ENCODE results near the gene ENAM. TPM values are rescaled to one million over a fixed set of nuclear protein-coding genes. Genes with fewer than 3 reads are reported as not detected.

Gene ENAM, protein sequence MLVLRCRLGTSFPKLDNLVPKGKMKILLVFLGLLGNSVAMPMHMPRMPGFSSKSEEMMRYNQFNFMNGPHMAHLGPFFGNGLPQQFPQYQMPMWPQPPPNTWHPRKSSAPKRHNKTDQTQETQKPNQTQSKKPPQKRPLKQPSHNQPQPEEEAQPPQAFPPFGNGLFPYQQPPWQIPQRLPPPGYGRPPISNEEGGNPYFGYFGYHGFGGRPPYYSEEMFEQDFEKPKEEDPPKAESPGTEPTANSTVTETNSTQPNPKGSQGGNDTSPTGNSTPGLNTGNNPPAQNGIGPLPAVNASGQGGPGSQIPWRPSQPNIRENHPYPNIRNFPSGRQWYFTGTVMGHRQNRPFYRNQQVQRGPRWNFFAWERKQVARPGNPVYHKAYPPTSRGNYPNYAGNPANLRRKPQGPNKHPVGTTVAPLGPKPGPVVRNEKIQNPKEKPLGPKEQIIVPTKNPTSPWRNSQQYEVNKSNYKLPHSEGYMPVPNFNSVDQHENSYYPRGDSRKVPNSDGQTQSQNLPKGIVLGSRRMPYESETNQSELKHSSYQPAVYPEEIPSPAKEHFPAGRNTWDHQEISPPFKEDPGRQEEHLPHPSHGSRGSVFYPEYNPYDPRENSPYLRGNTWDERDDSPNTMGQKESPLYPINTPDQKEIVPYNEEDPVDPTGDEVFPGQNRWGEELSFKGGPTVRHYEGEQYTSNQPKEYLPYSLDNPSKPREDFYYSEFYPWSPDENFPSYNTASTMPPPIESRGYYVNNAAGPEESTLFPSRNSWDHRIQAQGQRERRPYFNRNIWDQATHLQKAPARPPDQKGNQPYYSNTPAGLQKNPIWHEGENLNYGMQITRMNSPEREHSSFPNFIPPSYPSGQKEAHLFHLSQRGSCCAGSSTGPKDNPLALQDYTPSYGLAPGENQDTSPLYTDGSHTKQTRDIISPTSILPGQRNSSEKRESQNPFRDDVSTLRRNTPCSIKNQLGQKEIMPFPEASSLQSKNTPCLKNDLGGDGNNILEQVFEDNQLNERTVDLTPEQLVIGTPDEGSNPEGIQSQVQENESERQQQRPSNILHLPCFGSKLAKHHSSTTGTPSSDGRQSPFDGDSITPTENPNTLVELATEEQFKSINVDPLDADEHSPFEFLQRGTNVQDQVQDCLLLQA
- total RNA-seq (2014; rRNA removed; shearing (Covaris generic); ENCODE audit: low replicate concordance) = not detected in 2 replicates

DNA sequence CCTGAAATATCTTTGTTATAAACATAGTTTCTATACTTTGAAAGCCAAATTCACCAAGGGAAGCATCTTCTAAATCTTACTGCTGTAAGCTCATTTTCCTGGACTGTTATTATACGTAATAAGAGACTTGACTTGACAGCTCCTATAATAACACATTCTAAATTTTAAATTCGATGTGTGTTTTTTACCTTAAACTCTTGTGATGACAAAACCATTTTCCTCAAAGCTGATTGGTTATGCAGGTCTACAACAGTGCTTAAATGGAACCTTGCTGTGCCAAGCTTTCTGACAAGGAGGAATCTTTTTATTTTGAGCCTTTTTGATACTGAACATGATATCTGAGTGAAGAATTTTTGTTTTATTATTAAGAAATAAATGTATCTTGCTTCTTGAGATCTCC is at the start of gene ENAM:
TSS of gene ENAM (plus strand) at position 301 of the 400 bp plus-strand sequence. CDS start 757 bp downstream, outside the sequence.
- no peaks in the 10 kb centered on the region for H3K27me3 ChIP-seq
- no peak for DNase-seq
- no peak within 1 kb of the TSS for H3K4me3 ChIP-seq

DNA sequence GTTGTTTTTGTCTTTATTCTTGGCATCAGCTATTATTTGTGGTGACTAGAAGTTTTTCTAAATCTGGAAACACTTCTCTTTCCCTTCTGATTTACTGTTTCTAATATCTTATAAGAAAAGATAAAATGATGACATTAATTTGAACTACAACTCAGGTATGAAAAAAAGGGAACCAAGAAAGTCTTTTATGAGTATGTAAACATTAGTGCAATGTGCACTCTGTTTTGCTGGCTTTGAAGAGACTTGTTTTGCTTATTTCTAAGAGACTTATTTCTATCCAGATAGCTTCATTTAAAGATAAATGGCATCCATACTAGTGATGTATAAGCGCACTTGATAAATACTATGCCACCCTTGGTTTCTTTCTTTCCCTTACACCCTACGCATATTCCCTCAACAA is 46.6 kb upstream of the ENAM start:
- no peaks in the 10 kb centered on the region for H3K36me3 ChIP-seq
- no peaks in the 10 kb centered on the region for H3K27me3 ChIP-seq
- DNase-seq = no peak
- no peak overlapping the region for H3K4me3 ChIP-seq
- no peaks in the 10 kb centered on the region for H3K9me3 ChIP-seq

More for the DNA sequence above, at the start of gene ENAM:
- no peaks in the 10 kb centered on the region for H3K9me3 ChIP-seq
- H3K36me3 ChIP-seq = no peaks in the 10 kb centered on the region

DNA sequence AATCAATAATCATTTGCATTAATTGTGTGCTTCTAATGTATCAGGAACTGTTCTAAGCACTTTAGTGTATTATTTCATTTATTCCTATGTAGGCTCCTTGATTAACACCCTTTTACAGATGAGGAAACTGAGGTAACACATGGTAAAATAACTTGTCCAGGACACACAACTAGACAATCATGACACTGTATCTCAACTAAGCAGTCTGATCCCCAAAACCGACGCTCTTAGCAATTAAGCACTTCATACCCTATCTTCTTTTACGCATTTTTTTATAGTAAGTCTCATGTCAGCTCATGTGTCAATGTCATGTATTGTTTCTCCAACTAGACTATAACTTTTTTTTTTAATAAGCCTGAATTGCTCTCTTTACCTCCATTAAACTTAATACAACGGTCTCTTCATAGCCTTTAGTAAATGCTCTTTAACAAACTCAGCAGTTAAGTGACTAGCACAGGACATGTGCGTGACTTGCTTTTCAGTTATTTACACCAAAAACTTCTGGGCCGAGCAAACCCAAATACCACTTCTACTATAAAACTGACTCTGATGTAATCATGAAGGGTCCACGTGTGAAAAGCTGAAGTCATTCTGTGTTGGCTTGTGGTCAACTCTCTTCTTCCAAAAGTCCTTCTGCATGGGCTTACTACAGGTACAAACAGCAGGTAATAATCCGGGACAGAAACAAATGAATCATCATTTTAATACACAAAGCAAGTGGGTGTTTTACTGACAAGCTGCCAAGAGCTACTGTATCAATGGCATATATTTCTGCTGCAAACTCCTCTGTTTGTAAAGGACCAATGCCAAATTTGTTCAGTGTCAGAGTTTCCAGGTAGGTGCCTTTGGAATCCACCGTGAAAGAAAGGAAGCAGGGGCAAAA is 44.4 kb upstream of the ENAM start:
- Histone ChIP-seq H3K4me3 (no peak overlapping the region), H3K9me3 (no peaks in the 10 kb centered on the region), H3K36me3 (no peaks in the 10 kb centered on the region), H3K27me3 (no peaks in the 10 kb centered on the region)
- no peak for DNase-seq

DNA sequence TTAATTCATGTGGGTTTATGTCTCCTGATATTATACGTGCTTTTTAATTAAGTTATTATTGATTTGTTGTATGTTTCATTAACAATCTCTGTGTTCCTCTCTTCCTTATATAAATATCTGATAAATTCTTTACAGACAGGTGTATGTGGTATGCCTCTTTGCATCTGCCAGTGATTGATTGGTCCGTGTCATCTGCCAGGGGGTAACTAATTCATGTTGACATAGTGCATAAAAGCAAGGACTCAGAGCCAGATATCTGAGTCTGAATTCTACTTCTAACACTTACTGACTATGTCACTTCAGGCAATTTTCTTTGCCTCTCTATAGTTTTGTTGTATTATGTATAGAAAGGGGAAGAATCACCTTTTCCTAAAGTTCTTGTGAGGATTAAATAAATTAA is 41.7 kb upstream of the ENAM start:
- no peaks in the 10 kb centered on the region for H3K9me3 ChIP-seq
- H3K27me3 ChIP-seq = no peaks in the 10 kb centered on the region
- no peak overlapping the region for H3K4me3 ChIP-seq
- no peak for DNase-seq
- H3K36me3 ChIP-seq = no peaks in the 10 kb centered on the region

- H3K9me3 ChIP-seq = no peaks in the 10 kb centered on the region
- H3K36me3 ChIP-seq = no peaks in the 10 kb centered on the region
- no peak for DNase-seq
- H3K4me3 ChIP-seq = no peak overlapping the region
- no peaks in the 10 kb centered on the region for H3K27me3 ChIP-seq
Observed at GRCh38 chr4:70589785-70590184, 38.8 kb upstream of the ENAM start.

DNA sequence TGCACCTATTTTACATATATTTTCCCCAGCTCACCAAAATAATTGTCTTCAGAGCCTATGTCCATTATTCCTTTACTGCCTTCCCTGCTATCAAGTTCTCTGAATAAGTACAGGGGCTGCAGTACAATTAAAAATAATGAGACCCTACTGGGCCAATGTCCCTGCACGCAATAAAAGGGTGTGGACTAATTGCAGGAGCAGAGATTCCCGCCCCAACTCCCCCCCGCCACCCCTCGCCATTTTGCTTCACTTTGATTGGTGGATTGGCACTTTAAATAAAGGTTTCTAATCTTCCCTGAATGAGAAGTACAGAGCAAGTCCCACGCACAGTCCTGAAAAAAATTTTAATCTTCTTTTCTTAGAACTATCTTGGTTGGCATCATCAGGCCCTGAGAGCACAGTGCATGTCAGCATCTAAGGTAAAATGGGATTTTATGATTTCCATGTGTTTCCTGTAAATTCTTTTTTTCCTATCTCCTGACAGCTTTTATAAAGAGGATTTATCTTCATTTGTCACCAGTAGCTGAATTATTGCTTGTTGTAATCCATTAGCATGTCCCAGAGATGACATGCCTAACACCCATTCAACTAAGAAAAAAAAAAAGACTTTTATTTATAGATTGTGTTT is 36.5 kb upstream of the ENAM start, which contains the start of gene AMBN:
TSS of gene AMBN (plus strand) at position 302 of the 628 bp plus-strand sequence. CDS start at position 405, 103 bp downstream.
- H3K9me3 ChIP-seq = no peaks in the 10 kb centered on the region
- no peak within 1 kb of the TSS for H3K4me3 ChIP-seq
- H3K36me3 ChIP-seq = no peaks in the 10 kb centered on the region
- no peaks in the 10 kb centered on the region for H3K27me3 ChIP-seq
- no peak for DNase-seq

DNA sequence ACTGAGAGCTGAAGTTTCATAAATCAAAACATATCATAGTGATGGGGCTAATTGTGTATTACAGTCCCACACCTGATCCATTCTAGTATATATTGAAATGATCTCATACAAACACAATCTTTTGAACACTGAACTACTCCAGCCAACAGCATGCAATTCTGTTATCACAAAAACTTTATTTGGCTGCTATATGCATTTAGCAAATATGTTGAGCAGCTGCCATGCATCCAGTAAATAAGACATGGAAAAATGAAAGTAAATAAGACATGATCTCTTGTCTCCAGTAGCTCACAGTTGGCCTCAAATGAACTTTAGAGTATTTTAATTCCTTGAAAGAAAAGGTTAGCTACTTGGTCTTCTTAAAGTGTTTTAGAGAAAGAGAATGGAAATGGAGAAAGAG is 34.3 kb upstream of the ENAM start:
- H3K27me3 ChIP-seq = no peaks in the 10 kb centered on the region
- DNase-seq = no peak
- H3K9me3 ChIP-seq = no peaks in the 10 kb centered on the region
- H3K4me3 ChIP-seq = no peak overlapping the region
- no peaks in the 10 kb centered on the region for H3K36me3 ChIP-seq

GRCh38 chr4:70600305-70600704 is 28.2 kb upstream of the ENAM start:
- H3K36me3 ChIP-seq = no peaks in the 10 kb centered on the region
- no peaks in the 10 kb centered on the region for H3K27me3 ChIP-seq
- no peak overlapping the region for H3K4me3 ChIP-seq
- no peak for DNase-seq
- no peaks in the 10 kb centered on the region for H3K9me3 ChIP-seq

GRCh38 chr4:70600977-70601376 is 27.6 kb upstream of the ENAM start:
- no peaks in the 10 kb centered on the region for H3K36me3 ChIP-seq

DNA sequence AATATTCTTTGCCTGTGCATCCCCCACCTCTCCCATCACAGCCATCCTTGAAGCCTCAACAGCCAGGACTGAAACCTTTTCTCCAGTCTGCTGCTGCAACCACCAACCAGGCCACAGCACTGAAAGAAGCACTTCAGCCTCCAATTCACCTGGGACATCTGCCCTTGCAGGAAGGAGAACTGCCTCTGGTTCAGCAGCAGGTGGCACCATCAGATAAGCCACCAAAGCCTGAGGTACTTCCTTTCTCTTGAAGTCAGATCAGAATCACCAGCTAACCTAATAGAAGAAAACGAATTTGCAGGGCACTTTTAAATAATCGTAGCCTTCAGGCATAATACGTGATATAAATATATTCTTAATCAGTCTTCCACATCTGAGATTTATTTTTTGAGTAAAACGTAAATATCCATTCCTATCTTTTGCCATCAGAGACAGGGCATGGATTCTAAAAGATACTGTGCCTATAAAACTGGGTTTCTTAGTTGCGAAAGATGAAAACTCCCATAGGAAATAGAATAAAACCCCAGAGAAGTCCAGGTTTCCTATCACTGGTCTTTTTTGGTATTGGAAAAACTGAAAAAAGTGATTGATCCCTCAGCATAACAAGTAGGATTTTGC is 27.0 kb upstream of the ENAM start:
- Histone ChIP-seq H3K4me3 (no peak overlapping the region), H3K36me3 (no peaks in the 10 kb centered on the region), H3K27me3 (no peaks in the 10 kb centered on the region), H3K9me3 (no peaks in the 10 kb centered on the region)
- DNase-seq = peak; percentile 19

More at GRCh38 chr4:70600977-70601376, 27.6 kb upstream of the ENAM start:
- Histone ChIP-seq H3K27me3 (no peaks in the 10 kb centered on the region), H3K9me3 (no peaks in the 10 kb centered on the region), H3K4me3 (no peak overlapping the region)
- DNase-seq = no peak

DNA sequence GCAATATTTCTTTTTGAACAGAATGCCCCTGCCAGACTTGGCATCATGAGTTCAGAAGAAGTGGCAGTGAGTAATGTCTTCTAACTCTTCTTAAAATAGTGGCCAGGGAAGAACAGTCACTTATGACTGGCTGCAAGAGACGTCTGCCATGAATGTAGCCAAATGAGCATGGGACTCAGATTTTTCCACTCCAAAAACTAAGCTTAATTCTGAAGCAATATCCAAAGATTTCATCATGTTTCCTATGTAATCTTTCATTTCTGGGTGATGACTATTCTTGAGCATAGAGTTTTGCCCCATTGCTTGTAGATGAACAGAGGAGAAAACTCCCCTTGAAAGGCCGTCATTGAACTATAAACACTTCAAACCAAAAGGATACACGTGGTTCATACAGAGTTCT is 24.7 kb upstream of the ENAM start:
- Histone ChIP-seq H3K27me3 (no peaks in the 10 kb centered on the region), H3K36me3 (no peaks in the 10 kb centered on the region), H3K9me3 (no peaks in the 10 kb centered on the region), H3K4me3 (no peak overlapping the region)
- no peak for DNase-seq

DNA sequence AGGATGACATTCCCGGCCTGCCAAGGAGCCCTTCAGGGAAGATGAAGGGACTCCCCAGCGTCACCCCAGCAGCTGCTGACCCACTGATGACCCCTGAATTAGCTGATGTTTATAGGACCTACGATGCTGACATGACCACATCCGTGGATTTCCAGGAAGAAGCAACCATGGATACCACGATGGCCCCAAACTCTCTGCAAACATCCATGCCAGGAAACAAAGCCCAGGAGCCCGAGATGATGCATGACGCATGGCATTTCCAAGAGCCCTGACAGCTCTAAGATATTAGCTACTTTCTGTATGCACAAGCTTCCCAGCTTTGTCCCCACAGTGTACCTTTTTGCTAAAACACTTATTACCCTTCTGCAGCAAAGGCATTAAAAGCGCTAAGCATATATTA is 22.1 kb upstream of the ENAM start:
- no peak for DNase-seq
- Histone ChIP-seq H3K4me3 (no peak overlapping the region), H3K9me3 (no peaks in the 10 kb centered on the region), H3K27me3 (no peaks in the 10 kb centered on the region), H3K36me3 (no peaks in the 10 kb centered on the region)

DNA sequence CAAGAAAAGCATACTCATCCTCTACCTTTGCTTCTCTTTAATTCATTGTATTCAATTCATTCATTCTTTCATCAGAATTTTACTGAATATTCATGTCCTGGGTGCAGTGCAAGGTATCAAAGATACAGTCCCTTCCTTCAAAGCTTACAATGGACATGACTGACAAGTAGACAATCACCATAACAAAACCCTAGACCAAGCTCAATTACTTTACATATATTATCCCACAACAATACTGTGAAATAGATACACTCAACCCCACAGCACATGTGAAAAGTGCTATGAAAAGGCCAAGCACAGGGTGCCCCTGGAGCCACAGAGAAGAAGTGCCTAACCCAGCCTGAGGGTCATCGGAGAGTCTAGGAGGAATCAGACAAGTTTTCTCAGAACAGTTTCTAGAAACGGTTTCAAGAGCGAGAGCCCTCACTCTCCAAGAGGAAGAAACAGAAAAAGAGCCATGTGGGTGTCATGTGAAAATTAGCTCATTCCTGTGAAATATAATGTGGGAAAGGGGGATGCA is 21.1 kb upstream of the ENAM start:
- DNase-seq = no peak
- H3K9me3 ChIP-seq = no peaks in the 10 kb centered on the region
- no peaks in the 10 kb centered on the region for H3K27me3 ChIP-seq
- H3K36me3 ChIP-seq = no peaks in the 10 kb centered on the region
- H3K4me3 ChIP-seq = no peak overlapping the region

- Histone ChIP-seq H3K9me3 (no peaks in the 10 kb centered on the region), H3K27me3 (no peaks in the 10 kb centered on the region; the same call in 1 of the 2 replicates)
- DNase-seq = no peak
Observed at GRCh38 chr4:70608324-70608723, 20.2 kb upstream of the ENAM start.

More at GRCh38 chr4:70608324-70608723, 20.2 kb upstream of the ENAM start:
- no peak overlapping the region for H3K4me3 ChIP-seq
- no peaks in the 10 kb centered on the region for H3K36me3 ChIP-seq

All from MG63 (cell line).